Caco-2 (cell line): ENCODE results near the gene IL16. TPM values are rescaled to one million over a fixed set of nuclear protein-coding genes. Genes with fewer than 3 reads are reported as not detected.
"Not testable (repeated sequence)": the region's sequence is repeated elsewhere in the genome, so short reads cannot be mapped to it uniquely, and the experiment has no call there.

Experiments used
- BruUV-seq: library from RNA; stranded (reverse); fragments of 400-500 nt; replicated peaks from 2 replicates; lab custom pipeline; 2021; lab: Mats Ljungman, UMichigan
- CTCF ChIA-PET: fragments of 300-600 bp; sonication (Branson Sonifier 250); formaldehyde crosslinking; loops from one replicate; lab custom pipeline; 2022; ENCODE audit warnings: antibody characterized with exemption; lab: Charles Lee
- POLR2A ChIA-PET: fragments of 300-600 bp; sonication (Branson Sonifier 250); formaldehyde crosslinking; loops from one replicate; lab custom pipeline; 2022; ENCODE audit warnings: antibody characterized with exemption; lab: Charles Lee
- DNase-seq, 2 experiments: peaks; one replicate each; pipeline versions ENCODE4 v3.0.0 to v3.0.0-alpha.2; 2020 to 2022
- H3K27me3 ChIP-seq: replicated peaks from 2 replicates; pipeline ENCODE4 v1.6.0; 2011; ENCODE audit warnings: low read length; ENCODE audit not compliant: control insufficient read depth, insufficient read depth
- H3K36me3 ChIP-seq: 2 replicates; pipeline ENCODE4 v1.5.1; 2011; ENCODE audit warnings: low read length; ENCODE audit not compliant: control insufficient read depth, insufficient read depth
- H3K4me1 ChIP-seq: fragments of 250-450 bp; sonication (Bioruptor Pico); 2 replicates; pipeline ENCODE4 v1.5.1; 2020; ENCODE audit warnings: mild to moderate bottlenecking
- H3K4me3 ChIP-seq: 2 replicates; pipeline ENCODE4 v1.5.1; 2011; ENCODE audit warnings: low read depth, mild to moderate bottlenecking, control low read depth, low read length
- H3K9me3 ChIP-seq: fragments of 250-450 bp; sonication (Bioruptor Pico); 2 replicates; pipeline ENCODE4 v1.5.1; 2020; ENCODE audit warnings: mild to moderate bottlenecking, moderate library complexity
- H3K27ac Mint-ChIP-seq: one replicate; pipeline ENCODE4 v1.8.0; 2022; ENCODE audit warnings: mixed read lengths; ENCODE audit not compliant: unreplicated experiment
- H3K27me3 Mint-ChIP-seq: one replicate; pipeline ENCODE4 v1.8.0; 2022; ENCODE audit warnings: mixed read lengths; ENCODE audit not compliant: insufficient read depth, unreplicated experiment
- H3K36me3 Mint-ChIP-seq: one replicate; pipeline ENCODE4 v1.8.0; 2022; ENCODE audit warnings: mild to moderate bottlenecking, mixed read lengths; ENCODE audit not compliant: insufficient read depth, unreplicated experiment
- H3K4me1 Mint-ChIP-seq: one replicate; pipeline ENCODE4 v1.8.0; 2022; ENCODE audit warnings: low read depth, mixed read lengths; ENCODE audit not compliant: unreplicated experiment
- H3K4me3 Mint-ChIP-seq: one replicate; pipeline ENCODE4 v1.8.0; 2022; ENCODE audit warnings: mild to moderate bottlenecking, moderate library complexity, mixed read lengths; ENCODE audit not compliant: unreplicated experiment
- H3K9me3 Mint-ChIP-seq: one replicate; pipeline ENCODE4 v1.8.0; 2022; ENCODE audit warnings: mixed read lengths; ENCODE audit not compliant: unreplicated experiment
- intact Hi-C: fragments of 100-400 bp; cut with micrococcal nuclease; formaldehyde crosslinking; loops from one replicate; pipeline ENCODE4 v1.10.0; 2022; ENCODE audit not compliant: unreplicated experiment
- total RNA-seq: library from RNA; stranded (reverse); gene quantifications from 2 replicates; pipeline ENCODE4 v1.2.3, GENCODE V29; 2022
- TF ChIP-seq, protein P1 (sequence below), 2 experiments: fragments of 200-600 bp in 1 of 2; IDR thresholded peaks; 1 replicate in 1 of 2; 2 replicates in 1 of 2; pipeline versions ENCODE4 v1.5.1 to v1.8.0; 2011 to 2022; ENCODE audit warnings: antibody characterized with exemption in 1 of 2, control low read depth in 1 of 2, inconsistent platforms in 1 of 2, low read depth in 1 of 2, low read length in 1 of 2, mild to moderate bottlenecking in 1 of 2, moderate library complexity in 1 of 2; ENCODE audit not compliant: insufficient read depth in 1 of 2, severe bottlenecking in 1 of 2, unreplicated experiment in 1 of 2

Gene IL16
- total RNA-seq, 1 experiment from 2014 or later: not detected

- Histone ChIP-seq H3K27me3 (no peaks in the 10 kb centered on the region), H3K4me1 (peaks cover 6% of the 10 kb centered on the region), H3K36me3 (no peaks in the 10 kb centered on the region), H3K9me3 (no peaks in the 10 kb centered on the region), H3K4me3 (no peak overlapping the region)
- no TSS peak for BruUV-seq
- CTCF ChIA-PET: no interaction called here
- POLR2A ChIA-PET: no interaction called here
- intact Hi-C loops: no loop called here
- Mint-ChIP-seq H3K27ac (no peak overlapping the region), H3K36me3 (no peaks in the 10 kb centered on the region), H3K27me3 (peaks cover 3% of the 10 kb centered on the region), H3K4me1 (peaks cover 6% of the 10 kb centered on the region), H3K9me3 (no peaks in the 10 kb centered on the region), H3K4me3 (no peak overlapping the region)
- TF ChIP-seq, protein P1, sequence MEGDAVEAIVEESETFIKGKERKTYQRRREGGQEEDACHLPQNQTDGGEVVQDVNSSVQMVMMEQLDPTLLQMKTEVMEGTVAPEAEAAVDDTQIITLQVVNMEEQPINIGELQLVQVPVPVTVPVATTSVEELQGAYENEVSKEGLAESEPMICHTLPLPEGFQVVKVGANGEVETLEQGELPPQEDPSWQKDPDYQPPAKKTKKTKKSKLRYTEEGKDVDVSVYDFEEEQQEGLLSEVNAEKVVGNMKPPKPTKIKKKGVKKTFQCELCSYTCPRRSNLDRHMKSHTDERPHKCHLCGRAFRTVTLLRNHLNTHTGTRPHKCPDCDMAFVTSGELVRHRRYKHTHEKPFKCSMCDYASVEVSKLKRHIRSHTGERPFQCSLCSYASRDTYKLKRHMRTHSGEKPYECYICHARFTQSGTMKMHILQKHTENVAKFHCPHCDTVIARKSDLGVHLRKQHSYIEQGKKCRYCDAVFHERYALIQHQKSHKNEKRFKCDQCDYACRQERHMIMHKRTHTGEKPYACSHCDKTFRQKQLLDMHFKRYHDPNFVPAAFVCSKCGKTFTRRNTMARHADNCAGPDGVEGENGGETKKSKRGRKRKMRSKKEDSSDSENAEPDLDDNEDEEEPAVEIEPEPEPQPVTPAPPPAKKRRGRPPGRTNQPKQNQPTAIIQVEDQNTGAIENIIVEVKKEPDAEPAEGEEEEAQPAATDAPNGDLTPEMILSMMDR (IDR thresholded peaks at IDR 0.05; ENCODE audit: insufficient read depth in 1 of 2, low read depth in 1 of 2, low read length in 1 of 2, severe bottlenecking in 1 of 2, unreplicated experiment in 1 of 2): no peak
- no peak for DNase-seq
Observed at GRCh38 chr15:81329446-81329845, 132.8 kb downstream of the IL16 start.

DNA sequence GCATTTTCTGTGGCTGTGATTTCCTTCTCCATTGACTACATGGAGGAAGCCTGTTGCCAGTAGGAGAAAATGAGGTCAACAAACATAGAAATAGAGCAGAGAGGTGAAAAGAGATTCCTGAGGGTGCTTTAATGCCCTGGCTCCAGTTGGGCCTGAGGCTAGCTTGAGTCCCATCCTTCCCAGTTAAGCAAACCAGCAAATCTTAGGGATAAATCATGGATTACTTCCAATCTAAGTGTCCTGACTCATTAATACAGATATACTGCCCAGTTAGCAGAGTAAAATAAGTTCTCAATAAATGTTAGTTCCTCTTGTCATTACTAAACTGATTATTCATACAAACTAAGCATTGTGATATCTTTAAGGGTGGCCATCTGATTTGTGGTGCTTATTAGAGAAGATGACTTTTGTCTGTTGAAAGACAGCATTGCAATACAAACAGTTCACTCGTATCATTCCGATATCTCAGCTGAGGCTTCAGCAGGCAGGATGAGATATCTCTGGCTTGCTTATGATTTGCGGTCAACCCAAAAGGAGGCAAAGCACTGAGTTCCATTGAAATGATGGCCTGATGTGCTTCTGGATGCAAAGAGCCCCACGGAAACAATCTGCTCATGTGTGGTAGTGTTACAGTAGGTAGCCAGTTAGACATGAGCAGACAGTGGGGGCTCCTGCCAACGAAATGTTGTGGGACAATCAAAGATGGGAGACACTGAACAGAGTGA, 133.8 kb downstream of the IL16 start:
- Histone ChIP-seq H3K36me3 (no peaks in the 10 kb centered on the region), H3K4me1 (peaks cover 11% of the 10 kb centered on the region), H3K9me3 (no peaks in the 10 kb centered on the region), H3K27me3 (no peaks in the 10 kb centered on the region), H3K4me3 (no peak overlapping the region)
- Mint-ChIP-seq H3K36me3 (no peaks in the 10 kb centered on the region), H3K27me3 (peaks cover 3% of the 10 kb centered on the region), H3K4me1 (peaks cover 6% of the 10 kb centered on the region), H3K9me3 (no peaks in the 10 kb centered on the region), H3K27ac (no peak overlapping the region), H3K4me3 (no peak overlapping the region)
- BruUV-seq: no TSS peak
- TF ChIP-seq, protein P1 (IDR thresholded peaks at IDR 0.05; ENCODE audit: insufficient read depth in 1 of 2, low read depth in 1 of 2, low read length in 1 of 2, severe bottlenecking in 1 of 2, unreplicated experiment in 1 of 2): no peak
- ChIA-PET CTCF (no interaction called here), POLR2A (no interaction called here)
- DNase-seq: no peak
- intact Hi-C loops: no loop called here

GRCh38 chr15:81331141-81331540, 134.5 kb downstream of the IL16 start:
- H3K27me3 Mint-ChIP-seq, H3K4me3 Mint-ChIP-seq, BruUV-seq, H3K27me3 ChIP-seq, H3K27ac Mint-ChIP-seq, POLR2A ChIA-PET, H3K4me1 Mint-ChIP-seq, H3K36me3 ChIP-seq, H3K4me3 ChIP-seq, H3K9me3 Mint-ChIP-seq, intact Hi-C loops, H3K36me3 Mint-ChIP-seq, DNase-seq, CTCF ChIA-PET, H3K9me3 ChIP-seq: not testable (repeated sequence)
- H3K4me1 ChIP-seq: peaks cover 11% of the 10 kb centered on the region
